ENCODE results near the gene BAZ2B.

GRCh38 chr2:159371506-159371905 is 244.8 kb downstream of the BAZ2B start:
- no peak for TF ChIP-seq CTCF (IDR thresholded peaks at IDR 0.05)
- no peak for TF ChIP-seq POLR2A (IDR thresholded peaks at IDR 0.05)
